HG03354 (cell line): ENCODE measurements around the gene ABCA3.

Experiments used
- ATAC-seq: cut with Tn5 transposase; IDR thresholded peaks from one replicate; pipeline ENCODE4 v1.9.1; 2021; ENCODE audit warnings: mild to moderate bottlenecking; ENCODE audit not compliant: unreplicated experiment, poor library complexity, severe bottlenecking

The ABCA3 gene

DNA sequence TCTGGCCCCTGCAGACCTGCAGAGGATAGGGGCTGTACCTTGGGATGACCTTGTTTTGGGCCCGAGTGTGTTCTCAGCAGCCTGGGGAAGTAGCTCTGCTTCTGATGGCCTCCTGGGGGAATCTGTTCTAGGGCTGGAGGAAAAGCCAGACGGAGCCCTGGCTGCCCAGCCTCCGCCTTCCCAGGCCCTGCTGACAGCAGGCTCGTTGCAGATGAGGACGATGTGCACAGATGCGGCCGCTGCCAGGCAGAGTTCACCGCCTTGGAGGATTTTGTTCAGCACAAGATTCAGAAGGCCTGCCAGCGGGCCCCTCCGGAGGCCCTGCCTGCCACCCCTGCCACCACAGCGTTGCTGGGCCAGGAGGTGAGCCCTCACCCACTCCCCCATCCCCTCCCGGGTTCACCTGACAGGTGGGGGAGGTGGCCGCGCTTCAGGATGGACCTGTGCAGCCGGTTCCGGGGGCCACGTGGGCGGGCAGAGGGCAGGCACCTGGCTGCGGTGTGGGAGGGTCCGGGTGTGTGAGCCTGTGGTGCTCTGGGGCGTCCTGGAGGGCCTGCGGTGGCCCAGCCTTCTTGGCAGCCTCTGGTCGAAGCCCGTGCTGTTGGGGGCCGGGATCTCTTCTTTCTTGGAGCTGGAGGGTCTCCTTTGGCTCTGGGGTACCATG, 112.2 kb downstream of the ABCA3 start:
- no peak for ATAC-seq

DNA sequence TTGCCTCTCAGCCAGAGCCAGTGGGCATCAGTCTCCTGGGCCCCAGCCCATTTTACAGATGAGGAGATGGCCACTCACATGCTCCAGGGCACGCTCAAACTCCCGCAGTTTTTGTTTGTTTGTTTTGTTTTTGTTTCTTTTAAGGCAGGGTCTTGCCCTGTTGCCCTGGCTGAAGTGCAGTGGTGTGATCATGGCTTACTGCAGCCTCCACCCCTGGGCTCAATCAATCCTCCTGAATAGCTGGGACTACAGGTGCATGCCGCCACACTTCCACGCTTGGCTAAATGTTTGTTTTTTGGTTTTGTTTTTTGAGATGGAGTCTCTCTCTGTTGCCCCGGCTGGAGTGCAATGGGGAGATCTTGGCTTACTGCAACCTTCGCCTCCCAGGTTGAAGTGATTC, 113.6 kb downstream of the ABCA3 start:
- ATAC-seq, result no peak

DNA sequence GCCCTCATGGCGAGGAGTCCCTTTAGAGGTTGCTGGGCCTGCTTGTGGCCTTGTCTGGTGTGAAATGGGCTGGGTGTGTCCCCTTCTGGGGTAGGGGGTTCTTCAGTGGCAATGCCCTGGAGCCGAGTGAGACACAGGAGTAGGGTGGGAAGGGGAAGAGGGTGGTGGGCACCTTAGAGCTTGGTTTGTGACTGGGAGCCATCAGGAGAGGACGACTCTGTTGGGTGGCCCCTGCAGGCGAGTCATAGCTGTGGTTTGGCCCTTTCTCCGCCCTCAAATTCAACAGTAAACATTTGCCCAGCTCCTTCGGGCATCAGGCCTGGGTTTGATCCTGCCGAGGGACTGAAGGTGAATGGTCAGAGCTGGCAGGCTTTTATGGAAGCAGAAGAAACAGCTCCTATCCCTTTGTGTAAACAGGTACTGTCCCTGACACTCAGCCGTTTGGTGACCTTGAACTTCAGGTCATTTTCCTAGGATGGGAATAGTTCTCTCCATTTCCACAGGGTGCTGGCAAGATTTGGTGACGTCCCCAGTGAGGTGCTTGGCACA, 114.2 kb downstream of the ABCA3 start:
- no peak for ATAC-seq
